Stimulated activated CD8-positive, alpha-beta memory T cell treated with anti-CD3 and anti-CD28 coated beads, Interleukin-2, amount 100 ng/mL, for 48 hours (primary cell): ENCODE data around the gene CHSY1.
A peak's percentile ranks its signal among the peaks of the same experiment; 100 is the strongest.

ENCODE experiments used
- DNase-seq, 2 donors: peaks; one replicate each; pipeline ENCODE4 v3.0.0-alpha.2; 2020; ENCODE audit warnings: low read depth in 2 of 2

CHSY1 gene

DNA sequence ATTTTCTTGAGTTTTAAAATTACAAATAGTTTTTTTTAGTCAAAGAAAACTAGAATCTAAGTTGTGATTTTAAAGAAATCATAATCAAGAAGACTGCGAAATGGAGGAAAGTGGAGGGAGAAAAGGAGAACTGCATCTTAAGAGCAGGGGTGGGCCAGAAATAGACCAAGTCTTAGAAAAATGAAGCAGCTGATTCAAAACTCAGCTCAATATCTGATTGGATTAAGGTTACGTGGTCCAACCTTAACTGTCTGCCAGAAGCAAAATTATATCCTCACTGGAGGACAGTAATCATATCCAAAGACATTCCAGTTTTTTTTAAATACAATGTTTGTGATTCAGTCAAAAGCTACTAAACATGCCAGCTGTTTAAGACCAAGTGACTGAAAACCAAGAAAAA, 41.4 kb downstream of the CHSY1 start:
- no peak for DNase-seq

DNA sequence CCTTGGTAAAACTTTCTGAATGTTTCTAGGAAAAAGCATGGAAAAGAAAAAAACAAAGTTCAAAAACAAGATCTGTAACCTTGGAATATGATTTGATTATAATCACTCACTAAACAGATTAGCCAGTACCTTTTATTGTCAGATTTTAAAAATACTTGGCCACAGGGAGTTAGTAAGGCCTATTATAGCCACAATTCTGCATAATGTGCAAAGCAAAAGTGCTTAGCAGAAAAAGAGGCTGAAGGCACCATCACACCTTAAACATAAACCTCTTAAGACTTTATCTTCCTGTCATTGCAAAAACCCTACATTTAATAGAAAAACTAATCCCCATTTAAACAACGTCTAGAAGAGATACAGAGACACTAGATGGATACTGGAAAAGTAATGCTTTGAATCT, 41.8 kb downstream of the CHSY1 start:
- no peak for DNase-seq

DNA sequence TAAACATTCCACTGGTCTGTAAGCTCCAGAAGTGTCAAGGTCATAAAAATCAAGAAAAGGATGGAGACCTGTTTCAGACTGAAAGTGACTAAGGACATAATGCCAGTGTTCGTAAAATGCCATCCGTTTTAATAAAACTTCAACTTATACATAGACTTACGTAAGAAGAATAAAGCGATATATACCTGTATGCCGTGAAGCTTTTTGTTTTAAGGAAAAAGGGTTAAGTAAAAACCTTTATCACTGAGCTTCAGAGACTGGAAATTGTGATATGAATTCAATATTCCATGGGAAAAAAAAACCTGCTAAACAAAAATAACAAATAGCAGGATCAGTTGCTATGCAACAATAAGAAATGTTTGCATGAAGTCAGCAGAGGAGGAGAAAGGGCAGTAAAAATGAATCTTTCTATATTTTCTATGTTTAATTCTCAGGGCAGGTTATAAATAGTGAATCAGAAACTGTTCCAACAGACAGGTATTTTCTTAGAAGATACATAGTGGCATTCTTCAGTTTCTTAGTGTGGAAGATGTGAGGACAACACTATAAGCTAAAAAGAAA, 42.5 kb downstream of the CHSY1 start:
- no peak for DNase-seq

DNA sequence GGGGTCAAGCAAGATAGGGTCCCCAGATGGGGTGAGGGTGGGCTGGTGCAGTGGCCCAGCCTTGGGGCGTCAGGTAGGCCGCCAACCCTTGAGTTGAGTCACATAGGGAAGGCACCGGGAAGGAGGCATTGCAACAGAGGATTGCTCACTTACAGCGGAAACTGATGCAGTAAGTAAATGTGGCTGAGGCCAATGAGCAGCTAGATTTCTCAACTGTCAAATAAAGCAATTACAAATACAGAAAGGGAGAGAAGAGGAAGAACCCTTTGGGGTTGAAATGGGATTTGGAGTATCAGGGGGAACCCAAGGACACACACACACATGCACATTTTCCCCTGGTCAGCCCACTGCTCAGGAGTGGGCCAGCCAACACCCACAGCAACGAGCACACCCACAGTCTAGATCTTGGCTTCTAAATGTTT, 44.0 kb downstream of the CHSY1 start:
- DNase-seq: no peak

DNA sequence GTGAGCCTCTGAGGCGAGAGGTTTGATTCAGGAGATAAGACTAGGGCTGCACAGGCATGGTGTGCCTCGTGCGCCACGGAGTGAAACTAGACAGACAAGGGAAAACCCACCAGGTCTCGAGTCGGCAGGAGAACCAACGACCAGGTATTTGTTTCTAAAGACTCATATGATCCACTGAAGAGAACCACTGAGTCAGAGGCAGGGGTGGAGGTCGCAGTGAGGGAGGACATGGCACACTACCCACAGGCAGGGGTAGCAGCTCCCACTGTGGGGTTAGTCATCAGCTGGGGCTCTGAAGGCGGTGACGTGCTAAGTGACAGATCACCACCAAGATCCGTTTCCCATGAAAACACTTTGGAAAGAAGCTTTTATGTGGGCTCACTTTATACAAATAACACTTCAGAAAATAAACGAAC, 45.7 kb downstream of the CHSY1 start:
- DNase-seq: peak; percentile 66 to 77

DNA sequence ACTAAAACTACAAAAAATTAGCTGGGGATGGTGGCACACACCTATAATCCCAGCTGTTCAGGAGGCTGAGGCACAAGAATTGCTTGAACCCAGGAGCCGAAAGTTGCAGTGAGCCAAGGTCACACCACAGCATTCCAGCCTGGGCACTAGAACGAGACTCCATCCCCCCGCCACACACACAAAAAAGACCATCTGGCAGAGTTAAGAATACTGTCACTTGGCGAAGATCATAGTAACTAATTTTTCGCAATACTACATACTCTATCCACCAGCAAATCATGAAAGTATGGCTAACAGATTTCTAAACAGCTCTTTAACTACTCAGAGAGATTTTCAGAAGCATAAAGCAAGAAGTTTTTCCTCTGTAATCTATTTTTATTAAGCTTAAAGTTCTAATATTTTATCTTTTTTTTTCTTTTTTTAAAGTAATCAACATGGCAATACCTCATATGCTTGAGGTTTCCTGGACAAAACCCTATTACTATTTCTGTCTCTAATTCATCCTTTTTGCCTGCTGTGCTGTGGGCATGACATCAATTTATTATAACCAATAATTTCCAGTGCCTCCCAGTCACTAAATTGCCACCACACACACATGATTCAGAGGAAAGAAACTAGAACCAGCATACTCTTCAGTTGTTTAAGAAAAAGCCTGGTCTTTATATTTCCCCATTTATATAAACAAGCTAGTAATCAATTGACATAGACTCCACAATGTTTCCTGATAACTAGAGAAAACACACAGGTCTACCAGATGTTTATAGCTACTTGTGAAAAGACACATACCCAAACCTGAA, 46.9 kb downstream of the CHSY1 start:
- no peak for DNase-seq

DNA sequence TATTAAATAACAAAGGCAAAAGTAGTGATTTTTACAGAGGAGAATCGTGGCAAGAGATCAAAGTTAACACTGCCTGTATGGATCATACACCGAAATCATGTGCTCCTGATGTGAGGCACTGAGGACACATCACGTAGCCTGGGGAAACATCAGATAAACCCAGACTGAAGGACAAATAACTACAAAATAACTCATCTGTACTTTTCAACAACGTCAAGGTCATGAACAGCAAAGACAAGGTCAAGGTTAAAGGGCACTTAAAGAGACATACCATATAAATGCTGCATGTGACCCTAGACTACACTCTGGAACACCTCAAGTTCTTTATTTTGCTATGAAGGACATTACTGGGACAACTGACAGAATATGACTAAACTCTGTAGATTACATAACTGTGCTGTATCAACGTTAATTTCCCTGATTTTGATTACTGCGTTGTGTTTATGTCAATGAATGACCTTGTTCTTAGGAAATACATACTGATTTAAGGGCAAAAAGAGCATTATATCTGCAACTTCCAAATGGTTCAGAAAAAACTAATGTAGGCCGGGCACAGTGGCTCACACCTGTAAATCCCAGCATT, 48.1 kb downstream of the CHSY1 start:
- DNase-seq: no peak

DNA sequence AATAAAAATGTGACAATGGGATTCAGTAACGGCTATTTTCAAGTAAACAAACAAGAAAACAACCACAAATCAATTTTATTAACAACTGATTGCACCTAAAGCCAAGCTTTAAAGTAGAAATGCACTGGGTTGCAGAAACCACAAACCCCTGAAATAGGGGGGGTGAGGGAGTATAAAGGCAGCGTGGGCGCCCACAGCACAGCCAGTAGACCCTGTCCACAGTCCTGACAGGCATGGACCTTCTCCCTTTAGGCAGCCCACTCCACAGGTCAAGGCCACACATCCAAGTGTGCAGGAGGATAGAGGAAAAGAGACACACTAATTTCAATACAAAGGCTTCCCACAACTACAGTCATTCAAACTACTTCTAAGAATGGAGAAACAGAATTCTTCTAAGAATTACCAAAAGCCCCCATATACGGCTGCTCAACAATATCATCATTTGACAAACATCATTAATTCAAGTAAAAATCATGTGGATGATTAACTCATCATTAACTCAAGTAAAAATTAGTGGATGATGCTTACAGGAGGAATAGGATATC, 48.7 kb downstream of the CHSY1 start:
- no peak for DNase-seq

DNA sequence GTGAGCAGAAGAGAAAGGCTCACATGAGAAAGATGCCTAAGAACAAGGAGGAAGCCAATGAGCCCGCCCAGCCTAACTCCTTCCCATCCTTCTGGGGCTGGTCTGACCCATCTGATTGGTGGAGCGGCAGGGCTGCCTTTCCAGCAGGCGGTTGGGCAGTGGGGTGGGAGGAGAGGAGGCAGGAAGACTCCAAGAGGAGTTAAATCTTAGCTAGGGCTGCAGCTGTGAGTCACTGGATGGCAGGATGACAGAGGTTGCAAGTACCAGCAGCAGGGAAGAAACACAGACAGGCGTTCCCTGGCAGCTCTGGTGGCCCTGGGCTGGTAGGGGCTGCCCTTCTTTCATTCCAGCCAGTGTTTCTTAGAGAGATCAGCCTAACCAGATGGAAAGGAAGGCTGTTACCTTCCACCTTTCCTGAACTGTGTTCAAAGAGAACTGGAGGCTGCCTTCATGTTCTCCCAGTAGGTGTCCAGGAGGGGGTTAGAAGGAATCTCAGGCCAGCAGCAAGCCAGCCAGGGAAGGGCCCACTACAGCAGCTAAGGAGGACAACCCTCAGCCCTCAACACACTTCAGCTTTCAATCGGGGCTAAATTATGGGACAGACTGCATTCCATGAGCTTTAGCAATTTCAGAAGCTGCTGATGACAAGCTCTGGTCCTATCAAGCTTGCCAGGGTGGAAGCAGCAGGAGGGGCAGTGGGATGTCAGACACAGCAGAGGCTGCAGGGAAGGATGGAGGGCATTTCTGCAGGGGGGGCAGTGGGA, 50.3 kb downstream of the CHSY1 start:
- DNase-seq: no peak

DNA sequence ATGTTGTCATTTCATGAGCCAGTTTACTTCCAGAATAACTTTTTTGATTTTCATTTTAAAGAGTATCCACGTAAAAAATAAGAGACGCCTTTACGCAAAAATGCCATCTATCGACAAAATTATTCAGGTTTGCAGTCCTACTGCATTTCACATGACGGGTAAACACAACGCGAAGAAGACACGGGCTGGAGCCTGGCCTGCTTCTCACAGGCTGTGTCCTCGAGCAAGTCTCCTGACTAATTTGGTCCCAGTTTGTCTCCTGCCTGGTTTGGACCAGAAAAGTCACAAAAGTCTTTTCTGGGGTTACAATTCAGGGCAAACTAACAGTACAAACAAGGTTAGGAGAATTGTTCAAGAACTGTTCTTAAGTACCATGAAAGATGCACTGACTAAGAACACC, 51.7 kb downstream of the CHSY1 start:
- no peak for DNase-seq

DNA sequence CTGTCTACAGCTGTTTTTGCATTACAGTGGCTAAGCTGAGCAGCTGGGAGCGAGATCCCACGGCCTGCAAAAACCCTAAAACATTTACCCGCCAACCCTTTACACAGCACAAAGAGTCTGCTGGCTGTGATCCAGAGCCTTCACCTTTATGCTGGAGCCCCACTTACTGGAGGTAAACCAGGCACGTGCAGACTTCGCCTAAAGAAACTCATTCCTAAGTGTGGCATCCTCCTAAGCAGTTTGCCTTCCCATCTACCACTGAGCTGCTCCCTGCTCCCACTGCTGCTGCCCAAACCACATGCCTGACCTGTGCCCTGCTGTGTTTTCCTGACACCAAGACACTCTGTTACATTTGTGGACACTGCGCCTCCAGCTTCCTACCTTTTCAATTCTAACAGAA, 53.0 kb downstream of the CHSY1 start:
- no peak for DNase-seq

DNA sequence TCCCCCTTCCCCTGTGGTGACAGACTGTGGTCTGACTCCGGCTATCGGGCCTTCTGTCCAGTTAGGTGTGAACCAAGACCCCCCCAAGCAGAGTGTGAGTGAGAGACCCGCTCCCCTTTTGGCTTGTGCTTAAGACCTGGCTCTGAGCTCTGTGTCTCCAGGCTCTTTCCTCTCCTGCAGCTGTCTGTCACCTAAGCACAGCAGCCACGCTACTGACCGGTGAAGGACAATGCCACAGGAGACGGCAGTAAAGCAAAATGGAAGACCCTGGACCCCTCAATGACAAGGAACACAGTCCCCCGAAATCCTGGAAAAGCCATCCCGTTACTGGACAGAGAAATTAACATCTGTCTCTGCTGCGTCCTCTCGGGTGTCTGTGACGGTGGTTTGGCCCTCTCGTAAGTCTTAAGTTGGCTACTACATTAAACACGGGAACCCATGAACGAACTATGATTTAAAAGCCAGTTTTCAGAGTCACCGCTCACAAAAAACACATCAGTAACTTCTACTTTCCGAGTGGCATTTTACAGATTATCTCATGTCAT, 53.7 kb downstream of the CHSY1 start:
- no peak for DNase-seq

DNA sequence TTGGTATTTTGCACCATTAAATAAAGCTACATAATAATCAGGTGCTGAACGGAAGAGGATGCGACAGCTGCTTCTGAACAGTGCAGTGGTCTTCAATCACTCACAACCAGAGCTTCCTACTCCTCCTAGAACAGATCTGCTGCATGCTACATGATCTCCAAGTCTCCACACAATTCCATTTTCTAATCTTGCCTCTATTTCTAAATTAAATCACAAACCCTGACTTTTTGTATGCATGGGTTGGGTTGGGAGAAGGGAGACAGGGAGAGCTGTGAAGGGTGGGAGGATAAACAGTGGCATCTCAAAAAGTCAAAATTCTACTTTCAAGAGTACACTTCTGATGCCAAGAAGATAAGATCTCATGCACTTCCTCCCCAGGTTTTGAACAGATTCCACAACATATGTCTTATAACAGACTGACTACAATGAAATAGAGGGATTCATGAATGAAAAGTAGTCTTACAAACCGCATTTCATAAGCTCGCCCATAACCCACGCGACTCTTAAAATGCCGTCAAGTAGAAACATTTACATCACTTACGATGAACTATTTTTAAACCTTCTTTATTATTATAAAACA, 57.2 kb downstream of the CHSY1 start:
- DNase-seq: no peak

DNA sequence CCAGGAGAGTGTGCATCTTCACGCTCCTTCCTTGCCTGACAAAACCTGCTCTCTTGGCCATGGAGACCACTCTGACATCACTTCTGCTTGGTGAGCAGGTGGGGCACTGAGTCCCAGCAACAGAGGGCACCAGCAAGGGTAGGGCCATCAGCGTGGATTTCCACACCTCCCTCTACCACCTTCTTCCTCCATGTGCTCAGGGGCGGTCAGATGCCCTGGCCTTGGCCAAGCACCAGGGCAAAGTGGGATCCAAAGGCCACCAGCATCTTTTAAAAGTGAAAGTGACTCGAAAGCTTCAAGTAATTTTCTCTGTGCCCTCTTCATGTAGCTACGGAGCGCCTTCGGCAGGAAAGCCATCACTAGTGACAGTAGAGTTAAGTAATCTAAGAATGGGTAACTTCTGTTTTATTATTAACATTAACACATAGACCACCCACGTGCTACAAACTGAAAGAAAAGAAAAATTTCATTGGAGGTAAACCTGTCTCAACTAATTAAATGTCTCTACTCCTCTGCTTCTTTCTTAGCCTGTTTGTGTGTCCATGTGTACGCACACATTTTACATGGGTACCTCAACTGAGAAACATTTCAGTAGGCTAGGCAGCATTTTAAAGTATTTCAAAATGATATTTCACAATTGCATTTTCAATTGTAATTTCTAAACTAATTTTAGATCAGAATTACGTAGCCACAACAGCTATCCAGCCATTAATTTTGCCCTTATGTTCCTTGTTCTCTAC, 57.9 kb downstream of the CHSY1 start:
- DNase-seq: no peak

DNA sequence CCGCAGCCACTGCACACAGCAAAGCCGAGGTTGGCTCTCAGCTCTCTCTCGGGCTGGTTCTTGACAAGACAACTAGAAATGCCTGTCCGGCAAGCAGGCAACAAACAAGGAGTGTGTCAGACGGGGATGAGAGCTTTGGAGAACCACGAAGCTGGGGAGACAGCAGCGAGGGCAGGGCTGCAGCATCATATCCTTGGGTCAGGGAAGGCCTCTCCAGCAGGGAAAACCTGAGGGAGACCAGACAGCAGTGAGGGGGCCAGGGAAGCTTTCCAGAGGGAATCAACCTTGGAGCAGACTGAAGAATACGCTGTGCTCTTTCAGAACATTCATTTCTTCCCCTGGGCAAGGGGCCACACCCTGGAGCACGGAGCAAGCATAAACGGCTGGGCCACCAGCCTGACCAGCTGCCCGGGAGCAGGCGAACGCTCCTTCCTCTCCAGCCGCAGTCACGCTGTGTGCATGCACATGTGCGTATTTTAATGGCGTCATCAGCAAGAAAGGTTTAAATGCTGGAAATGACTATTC, 58.7 kb downstream of the CHSY1 start:
- no peak for DNase-seq

DNA sequence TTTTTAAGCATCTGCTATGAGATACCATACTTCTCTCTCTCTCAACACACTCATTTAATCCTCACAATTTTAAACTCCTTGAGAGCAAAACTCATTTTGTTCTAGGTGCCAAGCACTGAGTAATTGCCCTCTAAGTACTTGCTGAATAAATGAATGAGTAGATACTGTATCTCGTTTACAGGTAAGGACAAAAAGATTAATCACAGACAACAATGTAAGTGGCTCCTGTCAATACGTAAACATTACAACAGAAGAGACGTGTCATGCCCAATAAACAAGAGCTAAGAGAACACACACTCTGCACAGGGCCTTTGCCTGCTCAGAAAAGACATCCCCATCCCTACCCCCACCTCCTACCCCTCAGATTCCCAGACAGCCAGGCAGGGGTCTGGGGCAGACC, 59.8 kb downstream of the CHSY1 start:
- DNase-seq: no peak

DNA sequence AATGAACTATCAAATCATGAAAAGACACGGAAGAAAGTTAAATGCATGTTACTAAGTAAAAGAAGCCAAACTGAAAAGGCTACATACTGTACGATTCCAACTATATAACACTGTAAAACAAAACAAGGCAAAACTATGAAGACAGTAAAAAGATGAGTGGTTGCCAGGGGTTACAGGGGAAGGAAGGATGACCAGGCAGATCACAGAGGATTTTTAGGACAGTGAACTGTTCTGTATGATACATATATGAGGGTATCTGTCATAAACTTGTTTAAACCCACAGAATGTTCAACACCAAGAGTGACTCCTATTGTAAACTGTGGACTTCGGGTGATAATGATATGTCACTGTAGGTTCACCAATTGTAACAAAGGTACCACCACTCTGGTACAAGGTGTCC, 60.6 kb downstream of the CHSY1 start:
- no peak for DNase-seq

DNA sequence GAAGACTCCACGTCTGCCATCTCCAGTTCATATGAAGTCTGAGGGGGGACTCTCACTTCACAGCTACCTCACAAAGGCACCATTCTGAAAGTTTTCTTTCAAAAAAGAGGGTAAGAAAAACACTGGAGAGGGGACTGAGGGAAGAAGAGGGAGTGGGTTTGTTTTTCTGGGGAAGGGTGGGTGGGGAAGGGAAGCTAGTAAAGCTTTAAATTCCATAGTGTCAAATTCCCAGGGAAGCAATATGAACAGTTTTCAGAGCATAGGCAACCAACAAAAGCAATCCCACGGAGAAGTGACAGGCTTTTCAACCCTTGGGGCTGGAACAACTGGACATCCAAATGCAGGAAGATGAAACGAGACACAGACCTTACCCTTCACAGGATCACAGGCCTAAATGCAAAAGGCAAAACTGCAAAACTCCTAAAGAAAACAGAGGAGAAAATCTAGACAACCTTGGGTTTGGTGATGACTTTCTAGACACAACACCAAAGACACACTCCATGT, 61.7 kb downstream of the CHSY1 start:
- DNase-seq: no peak

DNA sequence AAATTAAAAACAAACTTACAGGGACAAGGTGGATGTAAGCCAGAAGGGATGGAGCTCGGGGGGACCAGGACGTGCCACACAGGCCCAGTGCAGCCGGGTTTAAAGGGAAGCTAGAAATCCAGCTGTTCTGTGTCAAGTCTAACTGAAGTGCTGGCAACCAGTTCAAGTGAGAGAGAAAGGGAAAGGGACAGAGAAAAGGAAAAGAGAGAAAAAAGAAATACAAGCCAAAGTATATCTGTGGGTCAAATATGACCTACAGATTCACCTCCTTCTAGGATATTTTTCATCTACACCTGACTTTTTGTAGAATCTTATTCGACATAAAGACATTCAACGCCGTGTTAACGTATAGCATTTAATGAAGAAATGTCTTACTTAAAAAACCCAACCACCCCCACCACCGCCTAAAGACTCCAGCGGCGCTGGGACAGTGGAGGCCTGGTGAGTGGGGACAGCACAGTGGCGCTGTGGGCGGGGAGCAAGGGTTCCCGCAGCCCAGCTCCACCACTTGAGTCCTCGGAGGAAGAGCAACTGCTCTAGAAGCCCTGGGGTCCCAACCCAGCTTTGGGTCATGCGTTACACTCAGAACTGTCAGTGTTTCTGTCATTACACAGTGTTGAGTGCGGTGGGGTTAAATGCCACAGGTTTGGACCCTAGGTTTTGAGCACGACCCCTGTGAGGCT, 62.3 kb downstream of the CHSY1 start:
- DNase-seq: no peak
